HG03025 (cell line): ENCODE measurements around the gene KERA.

Experiments
- ATAC-seq: cut with Tn5 transposase; IDR thresholded peaks from one replicate; pipeline ENCODE4 v1.9.1; 2021; ENCODE audit warnings: mild to moderate bottlenecking, moderate library complexity; ENCODE audit not compliant: unreplicated experiment, low FRiP score

KERA gene

GRCh38 chr12:91074154-91074709, 16.4 kb upstream of the KERA start:
- no peak for ATAC-seq

- ATAC-seq, result no peak
Observed at GRCh38 chr12:91073426-91073825, 15.6 kb upstream of the KERA start.

- no peak for ATAC-seq
Observed at GRCh38 chr12:91072931-91073330, 15.1 kb upstream of the KERA start.

- no peak for ATAC-seq
Observed at GRCh38 chr12:91070936-91071335, 13.1 kb upstream of the KERA start.

GRCh38 chr12:91065396-91065795, 7.6 kb upstream of the KERA start:
- no peak for ATAC-seq

- ATAC-seq, result no peak
Observed at GRCh38 chr12:91064640-91065039, 6.8 kb upstream of the KERA start.

GRCh38 chr12:91061091-91061490, 3.3 kb upstream of the KERA start:
- ATAC-seq, result no peak

- ATAC-seq, result no peak
Observed at GRCh38 chr12:91059211-91059610, 1.4 kb upstream of the KERA start.

GRCh38 chr12:91058786-91059185, 962 bp upstream of the KERA start:
- ATAC-seq, result no peak

- ATAC-seq, result no peak
Observed at GRCh38 chr12:91056488-91056887, 1.3 kb downstream of the KERA start.

GRCh38 chr12:91055976-91056375, 1.8 kb downstream of the KERA start:
- ATAC-seq, result no peak

- no peak for ATAC-seq
Observed at GRCh38 chr12:91053951-91054715, 3.7 kb downstream of the KERA start.

- ATAC-seq, result no peak
Observed at GRCh38 chr12:91052026-91052425, 5.8 kb downstream of the KERA start.

GRCh38 chr12:91044586-91044985, 13.2 kb downstream of the KERA start:
- ATAC-seq, result no peak

GRCh38 chr12:91043408-91043807, 14.4 kb downstream of the KERA start:
- no peak for ATAC-seq

GRCh38 chr12:91040096-91040755, 17.6 kb downstream of the KERA start:
- no peak for ATAC-seq

GRCh38 chr12:91037276-91037675, 20.5 kb downstream of the KERA start:
- ATAC-seq, result no peak

GRCh38 chr12:91033251-91033650, 24.6 kb downstream of the KERA start:
- no peak for ATAC-seq

- no peak for ATAC-seq
Observed at GRCh38 chr12:91023326-91024004, 34.4 kb downstream of the KERA start.

- ATAC-seq, result no peak
Observed at GRCh38 chr12:91021076-91021475, 36.7 kb downstream of the KERA start.

GRCh38 chr12:91019455-91019854, 38.4 kb downstream of the KERA start:
- no peak for ATAC-seq
